ENCODE measurements around the gene SLC8A1. TPM values are rescaled to one million over a fixed set of nuclear protein-coding genes. Genes with fewer than 3 reads are reported as not detected.

The SLC8A1 gene
- total and polyA plus RNA-seq, 2 of the 13 experiments (the other 11 are each of a cell fraction or from before 2014, with no cell fraction given): not detected

DNA sequence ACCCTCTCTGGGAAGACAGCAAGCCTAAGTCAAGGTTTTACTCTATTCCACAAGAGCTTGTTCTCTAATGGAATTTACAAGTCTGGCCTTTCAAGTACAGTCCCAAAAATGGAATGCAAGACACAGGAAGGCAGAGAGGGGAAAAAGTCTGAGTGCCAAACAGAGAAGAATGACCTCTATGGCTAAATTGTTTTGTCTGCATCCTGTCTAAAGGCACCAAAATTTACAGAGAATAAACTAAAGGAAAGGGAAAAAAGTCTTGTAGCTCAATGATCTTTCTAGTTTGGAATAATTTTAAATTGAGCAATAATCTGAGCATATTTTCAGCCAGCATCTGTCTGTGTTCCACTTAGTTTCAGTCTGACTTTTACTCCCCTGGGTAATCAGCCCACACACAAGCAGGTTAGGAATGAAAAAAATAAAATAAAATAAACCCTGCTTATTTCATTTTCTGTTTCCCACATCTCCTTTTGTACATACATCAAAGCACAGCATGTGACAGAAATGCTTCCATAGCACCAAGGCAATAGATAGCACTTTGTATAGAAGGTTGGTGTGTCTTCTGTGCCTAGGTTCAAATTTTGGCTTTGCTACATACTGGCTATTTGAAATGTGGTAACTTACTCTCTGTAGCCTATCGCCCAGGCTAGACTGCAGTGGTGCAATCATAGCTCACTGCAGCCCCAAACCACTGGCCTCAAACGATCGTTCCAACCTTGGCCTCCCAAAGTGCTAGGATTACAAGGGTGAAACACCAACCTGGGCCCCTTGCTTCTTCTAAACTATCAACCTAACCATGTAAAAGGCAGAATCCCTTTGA, 105.1 kb downstream of the SLC8A1 start (continued):
- TF ChIP-seq SMAD3 (CRISPR knock-in tag; IDR thresholded peaks at IDR 0.05) (no peak), GZF1 (CRISPR knock-in tag; IDR thresholded peaks at IDR 0.05) (no peak), KAT8 (CRISPR knock-in tag; IDR thresholded peaks at IDR 0.05) (no peak)

DNA sequence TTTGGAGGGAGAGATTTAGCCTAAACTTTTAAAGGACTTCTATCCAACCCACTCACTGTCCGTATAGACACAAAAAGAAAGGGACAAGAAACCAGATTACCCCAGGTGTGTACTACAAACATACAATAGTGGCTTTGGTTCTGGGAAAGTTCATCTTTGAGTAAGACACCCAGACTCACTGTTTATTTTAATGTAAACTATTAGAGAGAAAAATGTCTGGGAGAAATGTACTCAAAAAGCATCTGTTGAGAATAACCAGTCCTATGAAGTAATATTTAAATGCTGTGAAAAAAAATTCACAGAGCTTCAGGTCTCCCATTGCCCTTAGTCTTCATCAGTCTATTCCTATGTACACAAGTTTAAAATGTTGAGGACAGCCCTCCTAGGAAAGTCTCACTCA, 107.5 kb downstream of the SLC8A1 start:
- no peak overlapping the region for H3K27ac ChIP-seq (ENCODE audit: extremely low read length, insufficient read depth, low read length)
- H3K4me3 ChIP-seq (replicated peaks in 1 of 3; ENCODE audit: insufficient read depth in 1 of 3, low read depth in 2 of 3, low read length in 3 of 3): no peak overlapping the region
- no peaks in the 10 kb centered on the region for H4K20me1 ChIP-seq (ENCODE audit: insufficient read depth, low read length)
- WGBS (ENCODE audit: low lambda C conversion rate): 6% methylated on average over 1 of the region's 1 CpG
- no peaks in the 10 kb centered on the region for H3K36me3 ChIP-seq (replicated peaks in 1 of 2; ENCODE audit: control insufficient read depth in 1 of 2, insufficient read depth in 2 of 2, low read length in 2 of 2)
- no peak overlapping the region for H2AFZ ChIP-seq (ENCODE audit: low read length)
- H3K4me1 ChIP-seq (ENCODE audit: insufficient read depth, low read length): no peaks in the 10 kb centered on the region
- intact Hi-C loops (cut with micrococcal nuclease; ENCODE audit: unreplicated experiment) (no loop called here), in situ Hi-C loops (cut with HindIII; ENCODE audit: extremely low pct_ligation_motif_present, low pct_unique_long_range_greater_than_20kb) (no loop called here)
- ATAC-seq (no peak), FAIRE-seq (no peak), DNase-seq (ENCODE audit: low spot score) (no peak)
- no peaks in the 10 kb centered on the region for H3K27me3 ChIP-seq (ENCODE audit: control insufficient read depth in 1 of 2, insufficient read depth in 2 of 2, low read length in 2 of 2)
- ChIA-PET CTCF (ENCODE audit: low intra/inter-chr PET ratio, low total read pairs) (no interaction called here), POLR2A (no interaction called here)
- BruUV-seq (replicated peaks): no TSS peak
- no peak overlapping the region for H3K9ac ChIP-seq (ENCODE audit: insufficient read depth, low read depth, low read length)
- H3K79me2 ChIP-seq (ENCODE audit: insufficient read depth, low read length): no peaks in the 10 kb centered on the region
- no peaks in the 10 kb centered on the region for H3K9me3 ChIP-seq (ENCODE audit: low read length)
- H3K4me2 ChIP-seq (ENCODE audit: low read depth, low read length): no peak overlapping the region
- TF ChIP-seq ZNF878 (CRISPR knock-in tag; IDR thresholded peaks at IDR 0.05) (no peak), NFRKB (IDR thresholded peaks at IDR 0.05) (no peak), ZNF282 (IDR thresholded peaks at IDR 0.05; ENCODE audit: partially characterized antibody) (no peak), ZNF629 (CRISPR knock-in tag; conservative IDR thresholded peaks at IDR 0.05) (no peak), ZNF615 (CRISPR knock-in tag; IDR thresholded peaks at IDR 0.05; ENCODE audit: borderline replicate concordance) (no peak), POLR2AphosphoS2 (IDR thresholded peaks at IDR 0.05; ENCODE audit: low read depth, low read length) (no peak), ZNF432 (CRISPR knock-in tag; IDR thresholded peaks at IDR 0.05; ENCODE audit: borderline replicate concordance) (no peak), SP140L (CRISPR knock-in tag; IDR thresholded peaks at IDR 0.05; ENCODE audit: borderline replicate concordance) (no peak), ZNF274 (CRISPR knock-in tag; IDR thresholded peaks at IDR 0.05) (no peak), FIP1L1 (IDR thresholded peaks at IDR 0.05; ENCODE audit: borderline replicate concordance, insufficient read depth, low read depth, low read length) (no peak), ZFP41 (CRISPR knock-in tag; IDR thresholded peaks at IDR 0.05; ENCODE audit: borderline replicate concordance) (no peak), ZBTB7B (CRISPR knock-in tag; IDR thresholded peaks at IDR 0.05) (no peak), STAT5B (CRISPR knock-in tag; IDR thresholded peaks at IDR 0.05) (no peak), GLI4 (CRISPR knock-in tag; IDR thresholded peaks at IDR 0.05; ENCODE audit: borderline replicate concordance) (no peak)
- TF ChIP-seq, protein P1, sequence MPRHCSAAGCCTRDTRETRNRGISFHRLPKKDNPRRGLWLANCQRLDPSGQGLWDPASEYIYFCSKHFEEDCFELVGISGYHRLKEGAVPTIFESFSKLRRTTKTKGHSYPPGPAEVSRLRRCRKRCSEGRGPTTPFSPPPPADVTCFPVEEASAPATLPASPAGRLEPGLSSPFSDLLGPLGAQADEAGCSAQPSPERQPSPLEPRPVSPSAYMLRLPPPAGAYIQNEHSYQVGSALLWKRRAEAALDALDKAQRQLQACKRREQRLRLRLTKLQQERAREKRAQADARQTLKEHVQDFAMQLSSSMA (CRISPR knock-in tag; IDR thresholded peaks at IDR 0.05): no peak
- TF ChIP-seq, protein P2, sequence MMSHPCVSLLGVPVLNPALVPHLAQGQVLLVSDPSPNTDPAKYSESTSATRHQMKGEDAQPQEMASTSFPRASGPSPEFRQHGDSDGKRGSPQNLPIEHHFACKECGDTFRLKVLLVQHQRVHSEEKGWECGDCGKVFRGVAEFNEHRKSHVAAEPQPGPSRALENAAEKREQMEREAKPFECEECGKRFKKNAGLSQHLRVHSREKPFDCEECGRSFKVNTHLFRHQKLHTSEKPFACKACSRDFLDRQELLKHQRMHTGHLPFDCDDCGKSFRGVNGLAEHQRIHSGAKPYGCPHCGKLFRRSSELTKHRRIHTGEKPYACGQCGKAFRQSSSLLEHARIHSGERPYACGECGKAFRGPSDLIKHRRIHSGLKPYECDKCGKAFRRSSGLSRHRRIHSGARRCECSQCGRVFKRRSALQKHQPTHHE (CRISPR knock-in tag; IDR thresholded peaks at IDR 0.05; ENCODE audit: borderline replicate concordance): no peak
- TF ChIP-seq, protein P3, sequence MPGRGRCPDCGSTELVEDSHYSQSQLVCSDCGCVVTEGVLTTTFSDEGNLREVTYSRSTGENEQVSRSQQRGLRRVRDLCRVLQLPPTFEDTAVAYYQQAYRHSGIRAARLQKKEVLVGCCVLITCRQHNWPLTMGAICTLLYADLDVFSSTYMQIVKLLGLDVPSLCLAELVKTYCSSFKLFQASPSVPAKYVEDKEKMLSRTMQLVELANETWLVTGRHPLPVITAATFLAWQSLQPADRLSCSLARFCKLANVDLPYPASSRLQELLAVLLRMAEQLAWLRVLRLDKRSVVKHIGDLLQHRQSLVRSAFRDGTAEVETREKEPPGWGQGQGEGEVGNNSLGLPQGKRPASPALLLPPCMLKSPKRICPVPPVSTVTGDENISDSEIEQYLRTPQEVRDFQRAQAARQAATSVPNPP (CRISPR knock-in tag; IDR thresholded peaks at IDR 0.05): no peak
- TF ChIP-seq, protein P4, sequence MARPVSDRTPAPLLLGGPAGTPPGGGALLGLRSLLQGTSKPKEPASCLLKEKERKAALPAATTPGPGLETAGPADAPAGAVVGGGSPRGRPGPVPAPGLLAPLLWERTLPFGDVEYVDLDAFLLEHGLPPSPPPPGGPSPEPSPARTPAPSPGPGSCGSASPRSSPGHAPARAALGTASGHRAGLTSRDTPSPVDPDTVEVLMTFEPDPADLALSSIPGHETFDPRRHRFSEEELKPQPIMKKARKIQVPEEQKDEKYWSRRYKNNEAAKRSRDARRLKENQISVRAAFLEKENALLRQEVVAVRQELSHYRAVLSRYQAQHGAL (CRISPR knock-in tag; IDR thresholded peaks at IDR 0.05; ENCODE audit: not compliant biosample characterization): no peak
